NB4 (cell line): ENCODE data around the gene SUSD5.

Source experiments
- CTCF ChIP-seq: IDR thresholded peaks from one replicate; pipeline ENCODE4 v1.5.1; 2012; ENCODE audit warnings: low read depth, low read length
- MYC ChIP-seq: IDR thresholded peaks from 2 replicates; pipeline ENCODE4 v1.6.1; 2011; ENCODE audit warnings: low read depth, low read length
- POLR2A ChIP-seq: IDR thresholded peaks from 2 replicates; pipeline ENCODE4 v1.6.1; 2011; ENCODE audit warnings: mild to moderate bottlenecking; ENCODE audit not compliant: insufficient read length; ENCODE audit errors: extremely low read depth

GRCh38 chr3:33144433-33144832 lies 74.2 kb downstream of the SUSD5 start:
- TF ChIP-seq CTCF (peak; percentile 51), POLR2A (no peak), MYC (no peak)
